Iris pigment epithelial cell (primary cell): Measurements from ENCODE around the gene XNDC1N.

ENCODE experiments used
- DNase-seq: peaks from one replicate; pipeline ENCODE4 v3.0.0-alpha.2; 2011; ENCODE audit warnings: low read depth

Gene XNDC1N

GRCh38 chr11:71927820-71928736, at the start of gene XNDC1N:
Gene XNDC1N (minus strand): TSS chr11:71928594. CDS start chr11:71923353, 5,241 bp downstream.
- peak; percentile 92 for DNase-seq

GRCh38 chr11:71977743-71978418, 49.5 kb upstream of the XNDC1N start:
- peak; percentile 38 for DNase-seq

- no peak for DNase-seq
These were observed 48.7 kb upstream of the XNDC1N start for GRCh38 chr11:71977090-71977489.

- DNase-seq, result no peak
These were observed 48.2 kb upstream of the XNDC1N start for GRCh38 chr11:71976551-71976950.

- DNase-seq, result no peak
These were observed 43.3 kb upstream of the XNDC1N start for GRCh38 chr11:71971680-71972079.

- DNase-seq, result no peak
These were observed 36.2 kb upstream of the XNDC1N start for GRCh38 chr11:71964641-71965040.

GRCh38 chr11:71963468-71963867, 35.1 kb upstream of the XNDC1N start:
- no peak for DNase-seq

GRCh38 chr11:71962428-71963038, 34.1 kb upstream of the XNDC1N start:
- peak; percentile 82 for DNase-seq

GRCh38 chr11:71955898-71956456, 27.6 kb upstream of the XNDC1N start:
- no peak for DNase-seq

- no peak for DNase-seq
These were observed 23.4 kb upstream of the XNDC1N start for GRCh38 chr11:71951741-71952310.

GRCh38 chr11:71949034-71949433, 20.6 kb upstream of the XNDC1N start:
- no peak for DNase-seq

GRCh38 chr11:71948314-71949027, 20.1 kb upstream of the XNDC1N start:
- DNase-seq, result peak; percentile 19

GRCh38 chr11:71947498-71947897, 19.1 kb upstream of the XNDC1N start:
- DNase-seq, result no peak

- peak; percentile 85 for DNase-seq
These were observed 17.8 kb upstream of the XNDC1N start for GRCh38 chr11:71946144-71946571.

- peak; percentile 14 for DNase-seq
These were observed 12.3 kb upstream of the XNDC1N start for GRCh38 chr11:71940561-71941219.

GRCh38 chr11:71937826-71938225, 9.4 kb upstream of the XNDC1N start:
- no peak for DNase-seq

- peak; percentile 76 for DNase-seq
These were observed 8.4 kb upstream of the XNDC1N start for GRCh38 chr11:71936825-71937224.

- DNase-seq, result no peak
These were observed 7.0 kb upstream of the XNDC1N start for GRCh38 chr11:71935338-71935925.

- DNase-seq, result no peak
These were observed 5.8 kb upstream of the XNDC1N start for GRCh38 chr11:71934213-71934612.

GRCh38 chr11:71933141-71933933, 4.9 kb upstream of the XNDC1N start:
- DNase-seq, result no peak
